Right atrium auricular region (tissue), 2 donors: ENCODE data around the gene C3. TPM values are rescaled to one million over a fixed set of nuclear protein-coding genes. Genes with fewer than 3 reads are reported as not detected.
A peak's percentile ranks its signal among the peaks of the same experiment; 100 is the strongest.
"Not testable (repeated sequence)": the region's sequence is repeated elsewhere in the genome, so short reads cannot be mapped to it uniquely, and the experiment has no call there.

ENCODE experiments used
- DNase-seq: peaks from one replicate; pipeline ENCODE4 v3.0.0-alpha.2; 2019; ENCODE audit warnings: low spot score
- H3K27ac ChIP-seq, 2 donors: fragments of 200-600 bp; sonication (generic); 1 replicate in 1 of 2; 2 replicates in 1 of 2; pipeline ENCODE4 v1.5.1; 2016 to 2019
- H3K27me3 ChIP-seq, 2 donors: fragments of 200-600 bp; sonication (generic); one replicate each; pipeline versions ENCODE4 v1.5.1 to v1.6.0; 2017 to 2019
- H3K36me3 ChIP-seq: fragments of 200-600 bp; sonication (generic); one replicate; pipeline ENCODE4 v1.5.1; 2016
- H3K4me1 ChIP-seq, 2 donors: fragments of 200-600 bp; sonication (generic); one replicate each; pipeline versions ENCODE4 v1.5.1 to v1.6.0; 2017 to 2019
- H3K4me3 ChIP-seq, 2 donors: fragments of 200-600 bp; sonication (generic); 1 replicate in 1 of 2; 2 replicates in 1 of 2; pipeline ENCODE4 v1.5.1; 2017 to 2019; ENCODE audit warnings: mild to moderate bottlenecking in 1 of 2, moderate library complexity in 1 of 2
- H3K9me3 ChIP-seq, 2 donors: fragments of 200-600 bp; sonication (generic); one replicate each; pipeline ENCODE4 v1.5.1; 2019
- total RNA-seq, 2 donors: library from RNA; depleted of rRNA; stranded (reverse); fragments of >200 nt; gene quantifications; one replicate each; pipeline ENCODE4 v1.1.0, GENCODE V29; 2016
- TF ChIP-seq, protein P1 (sequence below), 2 donors: fragments of 200-600 bp; sonication (generic); IDR thresholded peaks; one replicate each; pipeline ENCODE4 v1.5.1; 2019; ENCODE audit warnings: antibody characterized with exemption in 2 of 2

Gene C3
- total RNA-seq, 2 donors from 2014 or later: 419 to 1,709 TPM

DNA sequence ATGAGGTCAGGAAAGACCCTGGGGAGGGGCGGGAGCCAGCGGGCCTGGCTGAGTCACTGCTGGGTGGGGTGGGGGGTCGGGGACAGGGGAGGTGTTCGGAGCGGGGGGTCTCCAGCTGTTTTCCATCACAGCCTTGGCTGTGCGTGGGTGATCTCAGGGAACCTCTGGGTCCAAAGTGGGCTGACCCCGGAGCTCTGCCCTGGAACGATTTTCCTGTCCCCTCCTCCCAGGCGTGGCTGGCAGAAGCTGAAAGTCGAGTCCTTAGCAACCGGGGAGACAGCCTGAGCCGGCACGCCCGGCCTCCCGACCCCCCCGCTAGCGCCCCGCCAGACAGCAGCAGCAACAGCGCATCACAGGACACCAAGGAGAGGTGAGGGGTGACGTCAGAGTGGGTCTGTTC, 29.6 kb upstream of the C3 start:
- H3K9me3 ChIP-seq: no peaks in the 10 kb centered on the region
- TF ChIP-seq, protein P1, sequence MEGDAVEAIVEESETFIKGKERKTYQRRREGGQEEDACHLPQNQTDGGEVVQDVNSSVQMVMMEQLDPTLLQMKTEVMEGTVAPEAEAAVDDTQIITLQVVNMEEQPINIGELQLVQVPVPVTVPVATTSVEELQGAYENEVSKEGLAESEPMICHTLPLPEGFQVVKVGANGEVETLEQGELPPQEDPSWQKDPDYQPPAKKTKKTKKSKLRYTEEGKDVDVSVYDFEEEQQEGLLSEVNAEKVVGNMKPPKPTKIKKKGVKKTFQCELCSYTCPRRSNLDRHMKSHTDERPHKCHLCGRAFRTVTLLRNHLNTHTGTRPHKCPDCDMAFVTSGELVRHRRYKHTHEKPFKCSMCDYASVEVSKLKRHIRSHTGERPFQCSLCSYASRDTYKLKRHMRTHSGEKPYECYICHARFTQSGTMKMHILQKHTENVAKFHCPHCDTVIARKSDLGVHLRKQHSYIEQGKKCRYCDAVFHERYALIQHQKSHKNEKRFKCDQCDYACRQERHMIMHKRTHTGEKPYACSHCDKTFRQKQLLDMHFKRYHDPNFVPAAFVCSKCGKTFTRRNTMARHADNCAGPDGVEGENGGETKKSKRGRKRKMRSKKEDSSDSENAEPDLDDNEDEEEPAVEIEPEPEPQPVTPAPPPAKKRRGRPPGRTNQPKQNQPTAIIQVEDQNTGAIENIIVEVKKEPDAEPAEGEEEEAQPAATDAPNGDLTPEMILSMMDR (IDR thresholded peaks at IDR 0.05): no peak
- H3K4me3 ChIP-seq: no peak overlapping the region
- peak overlapping the region in 1 of 2 donors; percentile 45 for H3K27ac ChIP-seq
- H3K27me3 ChIP-seq: no peaks in the 10 kb centered on the region
- H3K36me3 ChIP-seq: peaks cover 75% of the 10 kb centered on the region
- DNase-seq: peak; percentile 83
- H3K4me1 ChIP-seq: peaks cover 0 to 31% of the 10 kb centered on the region in 2 donors

- not testable (repeated sequence) for H3K4me3 ChIP-seq, H3K9me3 ChIP-seq, H3K27me3 ChIP-seq
- DNase-seq: peak; percentile 74
- Histone ChIP-seq H3K36me3 (peaks cover 78% of the 10 kb centered on the region), H3K4me1 (peaks cover 0 to 44% of the 10 kb centered on the region in 2 donors), H3K27ac (peak overlapping the region in 1 of 2 donors; percentile 39)
These were observed 28.1 kb upstream of the C3 start for GRCh38 chr19:6748543-6748942.

- no peak for DNase-seq
- no peaks in the 10 kb centered on the region for H3K9me3 ChIP-seq
- TF ChIP-seq, protein P1 (IDR thresholded peaks at IDR 0.05): no peak
- H3K27ac ChIP-seq: peak overlapping the region in 1 of 2 donors; percentile 82
- peaks cover 0 to 59% of the 10 kb centered on the region in 2 donors for H3K4me1 ChIP-seq
- H3K27me3 ChIP-seq: no peaks in the 10 kb centered on the region
- H3K36me3 ChIP-seq: peaks cover 70% of the 10 kb centered on the region
- H3K4me3 ChIP-seq: no peak overlapping the region
These were observed 25.5 kb upstream of the C3 start for GRCh38 chr19:6745965-6746364.

DNA sequence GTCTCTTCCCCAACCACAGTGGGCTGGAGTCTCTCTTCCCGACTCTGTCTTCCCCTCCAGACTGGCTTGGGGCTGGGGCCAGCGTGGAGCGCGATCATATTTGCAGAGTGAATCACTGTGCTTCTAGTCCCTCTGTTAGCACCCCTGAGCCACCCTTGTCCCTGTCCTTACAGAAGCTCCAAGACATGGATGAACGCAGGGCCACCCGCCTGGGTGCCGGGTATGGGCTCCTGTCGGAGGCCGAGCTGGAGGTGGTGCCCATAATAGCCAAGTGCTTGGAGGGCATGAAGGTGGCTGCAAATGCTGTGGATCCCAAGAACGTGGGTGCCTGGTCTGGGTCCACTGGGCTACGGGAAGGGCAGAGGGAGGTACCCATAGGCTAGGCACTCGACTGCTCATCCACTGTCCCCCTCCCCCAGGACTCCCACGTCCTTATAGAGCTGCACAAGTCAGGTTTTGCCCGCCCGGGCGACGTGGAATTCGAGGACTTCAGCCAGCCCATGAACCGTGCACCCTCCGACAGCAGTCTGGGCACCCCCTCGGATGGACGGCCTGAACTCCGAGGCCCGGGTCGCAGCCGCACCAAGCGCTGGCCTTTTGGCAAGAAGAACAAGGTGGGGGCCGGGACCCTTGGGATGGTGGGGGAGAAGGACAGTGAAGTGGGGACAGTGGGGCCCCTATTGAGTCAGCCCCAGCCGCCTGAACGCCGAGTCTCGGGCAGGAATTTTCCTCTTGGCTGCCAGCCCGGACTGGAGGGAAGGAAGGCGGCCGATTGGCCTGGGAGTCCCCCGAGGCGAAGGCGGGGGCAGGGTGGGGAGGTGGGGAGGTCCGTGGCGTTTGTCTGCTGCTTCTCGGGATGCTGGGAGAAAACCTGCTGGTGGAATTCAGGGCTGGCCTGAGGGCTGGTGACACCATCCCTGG, 24.2 kb upstream of the C3 start:
- Histone ChIP-seq H3K4me1 (peaks cover 0 to 63% of the 10 kb centered on the region in 2 donors), H3K36me3 (peaks cover 57% of the 10 kb centered on the region), H3K9me3 (no peaks in the 10 kb centered on the region), H3K27me3 (no peaks in the 10 kb centered on the region), H3K27ac (peak overlapping the region; percentile 82 to 92), H3K4me3 (peak overlapping the region in 1 of 2 donors; percentile 29)
- DNase-seq: peak; percentile 91
- TF ChIP-seq, protein P1 (IDR thresholded peaks at IDR 0.05): no peak

DNA sequence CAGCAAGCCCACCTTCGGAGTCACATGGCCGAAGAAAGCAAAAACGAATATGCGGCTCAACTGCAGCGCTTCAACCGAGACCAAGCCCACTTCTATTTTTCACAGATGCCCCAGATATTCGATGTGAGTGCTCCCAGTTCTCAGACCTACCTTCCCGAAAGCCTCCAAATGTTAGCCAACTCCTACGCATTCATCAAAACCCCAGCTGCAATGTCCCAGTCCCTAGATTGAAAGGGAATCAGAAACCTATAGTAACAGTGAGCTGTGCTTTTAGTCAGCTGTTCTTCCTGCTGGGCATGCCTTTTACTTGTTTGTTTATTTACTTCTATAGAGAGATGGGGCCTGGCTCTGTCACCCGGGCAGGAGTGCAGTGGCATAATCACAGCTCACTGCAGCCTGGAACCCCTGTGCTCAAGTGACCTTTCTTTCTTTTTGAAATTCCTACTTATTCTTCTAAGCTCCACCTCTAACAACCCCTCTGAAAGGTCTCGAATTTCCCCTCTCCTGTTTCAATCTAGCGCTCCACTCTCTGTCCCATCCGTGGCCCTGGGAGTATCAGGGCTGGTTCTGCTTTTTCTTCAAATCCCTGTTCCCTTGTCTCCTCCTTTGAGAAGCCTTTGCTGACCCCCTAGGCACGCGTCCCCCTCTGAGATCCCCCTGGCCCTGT, 23.4 kb upstream of the C3 start:
- TF ChIP-seq, protein P1 (IDR thresholded peaks at IDR 0.05): no peak
- H3K36me3 ChIP-seq: peaks cover 49% of the 10 kb centered on the region
- peaks cover 0 to 67% of the 10 kb centered on the region in 2 donors for H3K4me1 ChIP-seq
- H3K9me3 ChIP-seq: no peaks in the 10 kb centered on the region
- H3K4me3 ChIP-seq: peak overlapping the region in 1 of 2 donors; percentile 29
- no peaks in the 10 kb centered on the region for H3K27me3 ChIP-seq
- peak overlapping the region; percentile 82 to 92 for H3K27ac ChIP-seq
- no peak for DNase-seq

DNA sequence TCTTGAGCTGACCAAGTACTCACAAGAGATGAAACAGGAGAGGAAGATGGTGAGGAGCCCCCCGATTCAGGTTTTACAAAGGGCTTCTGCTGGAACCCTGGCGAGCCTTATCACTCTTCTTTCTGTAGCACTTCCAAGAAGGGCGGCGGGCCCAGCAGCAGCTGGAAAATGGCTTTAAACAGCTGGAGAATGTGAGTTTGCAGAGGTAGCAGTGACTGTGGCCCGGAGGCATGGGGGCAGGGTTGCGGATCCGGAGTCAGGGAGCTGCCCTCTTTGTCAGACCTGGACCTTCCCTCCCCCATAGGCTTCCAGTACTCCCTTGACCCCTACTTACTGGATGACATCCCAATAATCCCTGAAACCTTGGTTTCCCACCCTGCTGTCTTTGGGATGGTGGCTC, 22.6 kb upstream of the C3 start:
- H3K4me3 ChIP-seq: no peak overlapping the region

More for the DNA sequence above, 22.6 kb upstream of the C3 start:
- DNase-seq: no peak
- Histone ChIP-seq H3K9me3 (no peaks in the 10 kb centered on the region), H3K4me1 (peaks cover 0 to 71% of the 10 kb centered on the region in 2 donors), H3K27ac (peak overlapping the region; percentile 82 to 92), H3K36me3 (peaks cover 41% of the 10 kb centered on the region), H3K27me3 (no peaks in the 10 kb centered on the region)
- TF ChIP-seq, protein P1 (IDR thresholded peaks at IDR 0.05): no peak
